H1 (cell line): ENCODE data around the gene TMEM54.

ENCODE experiments used
- CTCF ChIP-seq, 3 experiments: IDR thresholded peaks; 1 replicate in 2 of 3; 2 replicates in 1 of 3; pipeline versions ENCODE4 v1.5.1 to v1.6.1; 2011; ENCODE audit warnings: low read length in 3 of 3, mild to moderate bottlenecking in 3 of 3, inconsistent platforms in 2 of 3, low read depth in 1 of 3, moderate library complexity in 1 of 3; ENCODE audit not compliant: insufficient read depth in 1 of 3; ENCODE audit errors: control extremely low read depth in 1 of 3
- EZH2 ChIP-seq: fragments of 200-600 bp; sonication (generic); IDR thresholded peaks from 2 replicates; pipeline ENCODE4 v1.7.1; 2012; ENCODE audit warnings: low read depth, mild to moderate bottlenecking, moderate library complexity, low read length, inconsistent platforms; ENCODE audit not compliant: severe bottlenecking
- POLR2AphosphoS5 ChIP-seq: IDR thresholded peaks from 2 replicates; pipeline ENCODE4 v1.6.1; 2011; ENCODE audit warnings: low read depth, low read length
- SIRT6 ChIP-seq: IDR thresholded peaks from one replicate; pipeline ENCODE4 v1.7.1; 2012; ENCODE audit warnings: low read length, inconsistent platforms

GRCh38 chr1:32889731-32890278 lies 11.4 kb downstream of the TMEM54 start:
- no peak for TF ChIP-seq SIRT6
- no peak for TF ChIP-seq EZH2
- TF ChIP-seq CTCF (IDR thresholded peaks at IDR 0.05; ENCODE audit: control extremely low read depth in 1 of 3, insufficient read depth in 1 of 3, low read depth in 1 of 3, low read length in 3 of 3): no peak
- no peak for TF ChIP-seq POLR2AphosphoS5
